HG03135 (cell line): ENCODE data around the gene SBSN.

Experiments used
- ATAC-seq: cut with Tn5 transposase; IDR thresholded peaks from one replicate; pipeline ENCODE4 v1.9.1; 2021; ENCODE audit warnings: mild to moderate bottlenecking, moderate library complexity; ENCODE audit not compliant: unreplicated experiment

Gene SBSN

DNA sequence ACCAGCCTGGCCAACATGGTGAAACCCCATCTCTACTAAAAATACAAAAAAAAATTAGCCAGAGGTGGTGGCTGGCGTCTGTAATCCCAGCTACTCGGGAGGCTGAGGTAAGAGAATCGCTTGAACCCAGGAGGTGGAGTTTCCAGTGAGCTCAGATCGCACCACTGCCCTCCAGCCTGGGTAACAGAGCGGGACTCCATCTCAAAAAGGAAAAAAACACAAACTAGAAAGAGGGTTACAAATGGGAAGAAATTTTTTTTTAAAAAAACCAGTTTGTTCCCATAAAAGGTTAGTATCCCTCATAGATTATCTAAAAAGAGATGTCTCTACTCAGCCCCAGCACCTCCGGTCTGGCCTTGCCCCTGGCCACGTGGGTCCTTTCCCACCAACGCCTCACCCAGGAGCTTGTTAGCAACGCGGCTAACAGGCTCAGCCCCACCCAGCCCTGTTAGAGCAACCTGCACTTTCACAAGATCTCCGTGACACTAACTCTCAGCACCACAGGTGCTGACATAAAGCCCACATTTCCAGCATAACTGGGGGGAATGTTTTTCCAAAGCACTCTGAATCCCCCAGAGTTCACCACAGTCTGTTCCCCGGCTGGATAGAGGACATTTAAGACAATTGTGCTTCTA lies 19.0 kb downstream of the SBSN start:
- no peak for ATAC-seq

DNA sequence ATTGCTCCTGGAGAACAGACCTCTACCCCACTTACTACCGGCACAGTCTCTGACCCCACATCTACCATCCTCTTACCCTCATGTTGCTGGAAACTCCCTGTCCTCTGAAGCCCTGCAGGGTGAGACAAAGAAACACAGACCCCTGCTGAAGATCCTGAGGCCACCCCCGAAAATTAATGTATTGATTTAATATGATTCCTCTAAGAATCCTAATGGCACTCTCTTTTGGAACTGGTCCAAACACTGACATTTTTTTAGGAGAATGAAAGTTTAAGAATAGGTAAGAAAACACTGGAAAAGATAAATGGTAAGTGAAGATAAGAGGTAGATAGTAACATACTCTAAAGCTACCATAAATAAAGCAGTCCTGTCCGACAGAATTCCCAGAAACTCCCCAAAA lies 20.0 kb downstream of the SBSN start:
- ATAC-seq: no peak

DNA sequence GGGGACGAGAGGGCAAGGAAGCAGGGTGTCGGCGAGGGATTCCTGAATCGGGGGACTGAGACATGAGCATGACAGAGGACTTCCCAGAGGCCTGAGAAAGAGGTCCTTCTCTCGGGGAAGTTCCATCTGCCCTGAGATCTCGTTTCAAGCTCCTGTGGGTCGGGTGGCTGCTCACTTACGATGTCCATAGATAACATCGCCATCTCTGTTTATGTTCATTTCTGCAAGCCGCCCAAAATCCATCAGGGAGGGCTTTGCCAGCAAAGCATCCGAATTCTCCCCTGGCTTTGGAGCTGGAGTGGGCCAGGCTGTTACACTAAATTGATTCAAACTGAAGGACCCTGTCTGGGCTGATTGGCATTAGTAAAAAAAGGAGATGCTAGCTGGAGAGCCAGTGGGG lies 20.6 kb downstream of the SBSN start:
- ATAC-seq: no peak

DNA sequence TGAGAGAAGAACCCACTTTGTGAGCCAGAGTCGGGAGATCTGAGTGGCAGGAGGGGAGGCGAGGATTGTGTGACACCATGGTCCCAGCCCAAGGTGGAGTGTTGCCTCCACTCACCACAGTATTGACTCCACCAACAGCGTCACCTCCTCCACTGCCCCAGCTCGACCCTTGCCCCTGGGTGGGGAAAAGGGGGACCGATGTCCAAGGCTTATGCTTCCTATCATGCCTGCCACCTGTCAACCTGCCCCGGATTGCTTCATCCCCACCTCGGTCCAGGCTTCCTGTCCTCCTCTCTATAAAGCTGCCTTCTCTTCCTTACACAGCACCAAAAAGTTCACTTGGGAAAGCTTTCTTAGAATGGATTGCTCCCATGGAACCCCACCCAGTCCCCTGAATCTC lies 22.1 kb downstream of the SBSN start:
- ATAC-seq: no peak

DNA sequence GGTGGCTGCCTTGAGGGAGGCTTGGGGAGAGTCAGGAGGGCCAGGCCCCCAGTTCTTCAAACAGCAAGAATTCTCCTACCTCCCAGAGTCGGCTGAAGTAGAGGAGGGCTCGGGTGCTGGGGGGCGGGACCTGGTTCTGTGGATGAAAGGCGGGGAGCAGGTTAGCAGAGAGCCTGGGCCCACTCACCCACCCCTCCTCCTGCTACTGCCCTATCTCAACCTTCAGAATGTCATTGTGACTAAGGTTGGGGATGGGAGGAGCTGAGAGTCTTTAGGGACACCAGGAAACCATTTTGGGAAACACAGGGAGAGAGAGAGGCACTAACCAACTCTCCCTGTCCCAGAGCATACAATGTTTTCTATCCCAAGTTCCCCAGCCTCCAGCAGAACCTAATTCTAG lies 25.4 kb downstream of the SBSN start:
- ATAC-seq: no peak

DNA sequence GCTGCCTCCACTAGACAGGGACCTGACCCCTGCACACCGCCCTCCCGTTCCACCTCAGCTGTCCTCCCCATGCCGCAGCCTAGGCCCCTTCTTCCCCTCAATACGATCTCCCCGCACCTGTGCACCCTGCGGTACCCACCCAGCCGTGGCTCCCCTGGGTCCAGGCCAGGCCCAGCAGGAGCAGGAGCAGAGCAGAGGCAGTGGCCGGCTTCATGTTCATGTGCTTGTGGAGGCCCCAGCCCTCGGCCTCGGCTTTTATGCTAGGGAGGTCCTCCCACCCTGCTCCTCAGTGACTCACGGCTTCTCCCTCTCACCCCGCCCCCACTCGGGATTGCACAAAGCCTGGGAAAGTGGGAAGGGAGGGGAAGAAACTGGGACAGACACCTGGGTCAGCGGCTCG lies 26.4 kb downstream of the SBSN start:
- ATAC-seq: no peak

DNA sequence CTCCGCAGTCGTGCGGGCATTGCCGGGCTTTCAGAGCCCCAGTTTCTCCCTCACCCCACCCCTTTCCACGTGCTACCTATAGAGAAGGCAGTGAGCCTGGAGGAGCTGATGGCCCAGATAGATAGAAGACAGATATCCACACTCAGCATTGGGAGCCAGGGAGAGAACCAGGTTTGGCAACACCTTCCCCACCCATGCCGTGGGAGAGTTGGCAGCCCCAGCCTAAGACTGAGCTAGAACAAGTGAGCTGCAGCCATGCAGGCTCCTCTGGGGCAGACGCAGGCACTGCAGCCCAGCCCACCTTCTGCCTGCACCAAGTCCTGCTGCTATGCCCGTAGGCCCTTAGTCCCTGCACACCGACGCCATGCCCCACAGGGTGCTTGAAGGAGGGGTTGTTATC lies 27.5 kb downstream of the SBSN start:
- no peak for ATAC-seq

DNA sequence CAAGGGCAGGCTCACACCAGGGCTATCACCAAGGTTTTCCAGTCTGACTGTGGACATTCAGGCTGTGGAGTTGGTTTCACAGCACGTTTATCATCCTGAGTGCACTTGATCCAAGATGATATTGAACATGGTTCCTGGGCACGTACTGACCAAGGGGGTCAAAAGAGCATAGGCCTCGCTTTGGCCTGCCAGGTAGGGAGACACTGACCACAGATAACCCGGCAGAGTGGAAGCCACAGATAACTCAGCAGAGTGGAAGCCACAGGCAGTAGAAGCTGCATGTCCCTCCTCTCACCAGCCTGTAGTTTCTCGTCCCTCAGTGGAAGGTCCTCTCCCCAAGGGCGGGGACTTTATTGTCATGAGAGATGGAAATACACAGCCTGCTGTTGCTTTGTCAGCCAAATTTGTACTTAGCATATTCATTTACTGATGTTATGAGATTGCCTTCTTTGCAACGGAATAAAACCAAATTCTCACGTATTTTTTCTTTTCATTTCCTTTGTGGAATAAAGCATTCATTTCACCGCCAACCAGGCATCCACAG lies 29.1 kb downstream of the SBSN start:
- ATAC-seq: no peak

DNA sequence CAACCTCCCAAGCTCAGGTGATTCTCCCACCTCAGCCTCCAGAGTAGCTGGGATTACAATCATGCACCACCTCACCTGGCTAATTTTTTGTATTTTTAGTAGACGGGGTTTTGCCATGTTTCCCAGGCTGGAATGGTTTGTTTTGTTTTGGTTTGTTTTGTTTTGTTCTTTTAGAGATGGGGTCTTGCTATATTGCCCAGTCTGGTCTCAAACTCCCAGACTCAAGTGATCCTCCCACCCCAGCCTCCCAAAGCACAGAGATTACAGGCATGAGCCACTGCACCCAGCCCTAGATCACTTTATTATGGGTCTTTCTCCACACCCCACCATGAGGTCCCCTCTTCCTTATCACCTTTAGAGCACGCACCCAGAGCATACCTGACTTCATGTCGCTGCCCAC lies 29.9 kb downstream of the SBSN start:
- no peak for ATAC-seq

DNA sequence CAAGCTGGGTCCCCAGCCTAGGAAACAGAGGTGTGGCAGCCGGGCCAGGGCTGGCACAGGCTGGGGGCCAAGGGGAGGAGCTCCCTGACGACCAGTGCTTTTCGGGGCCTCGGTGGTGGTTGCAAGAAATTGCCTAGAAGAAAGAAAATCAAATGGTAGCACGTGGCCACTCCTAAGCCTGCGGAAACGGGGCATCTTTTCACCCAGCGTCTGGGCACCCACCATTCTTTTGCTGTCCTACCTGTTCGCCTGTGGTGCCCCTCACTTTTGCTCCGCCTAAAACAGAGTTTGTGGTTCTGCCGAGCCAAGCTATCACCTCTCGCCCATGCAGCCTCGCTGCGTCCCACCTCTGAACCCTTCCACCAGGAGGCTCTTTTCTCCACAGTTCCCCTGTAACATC lies 30.7 kb downstream of the SBSN start:
- ATAC-seq: no peak

DNA sequence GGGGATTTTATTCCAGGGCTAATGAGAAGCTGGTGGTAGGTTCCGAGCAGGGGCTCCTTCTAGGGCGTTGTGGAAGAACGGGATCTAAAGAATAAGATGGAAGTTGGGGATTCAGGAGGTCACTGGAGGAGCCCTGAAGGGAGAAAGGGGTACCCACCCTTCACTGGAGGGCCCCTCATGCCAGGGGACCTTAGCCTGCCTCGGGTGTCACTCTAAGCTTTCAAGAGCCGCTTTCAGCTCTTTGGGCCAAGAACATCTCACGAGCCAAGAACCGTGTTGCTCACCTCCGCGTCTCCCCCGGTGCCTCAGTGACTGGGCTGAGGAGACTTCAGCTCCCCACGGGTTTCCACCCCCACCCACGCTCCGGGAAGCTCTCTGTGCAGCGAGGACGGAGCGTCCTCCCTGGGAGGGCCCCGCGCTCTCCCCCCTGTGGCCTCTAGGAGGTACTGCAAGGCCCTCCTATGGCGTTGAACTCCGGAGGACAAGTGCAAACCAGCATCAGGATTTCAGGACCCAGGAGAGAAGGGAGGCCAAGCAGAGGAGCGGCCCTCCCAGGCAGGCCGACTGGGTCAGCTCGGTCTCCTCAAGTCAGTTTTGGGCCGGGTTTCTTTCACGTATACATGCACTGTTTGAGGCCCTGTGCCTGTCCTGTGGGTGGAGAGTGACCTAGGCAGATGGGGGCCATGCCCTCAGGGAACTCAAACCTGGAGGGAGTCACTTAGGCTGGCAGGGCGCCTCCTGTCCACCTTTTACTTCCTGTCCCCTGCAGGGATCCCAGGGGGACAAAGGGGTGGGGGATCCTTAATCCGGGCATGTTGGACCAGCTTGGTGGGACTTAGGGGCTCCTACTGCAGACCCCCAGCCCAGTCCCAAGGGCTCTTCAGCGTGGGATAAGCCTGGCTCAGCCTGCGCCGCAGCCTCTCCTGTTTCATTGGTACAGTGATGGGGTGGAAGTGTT lies 32.7 kb downstream of the SBSN start:
- ATAC-seq: no peak

DNA sequence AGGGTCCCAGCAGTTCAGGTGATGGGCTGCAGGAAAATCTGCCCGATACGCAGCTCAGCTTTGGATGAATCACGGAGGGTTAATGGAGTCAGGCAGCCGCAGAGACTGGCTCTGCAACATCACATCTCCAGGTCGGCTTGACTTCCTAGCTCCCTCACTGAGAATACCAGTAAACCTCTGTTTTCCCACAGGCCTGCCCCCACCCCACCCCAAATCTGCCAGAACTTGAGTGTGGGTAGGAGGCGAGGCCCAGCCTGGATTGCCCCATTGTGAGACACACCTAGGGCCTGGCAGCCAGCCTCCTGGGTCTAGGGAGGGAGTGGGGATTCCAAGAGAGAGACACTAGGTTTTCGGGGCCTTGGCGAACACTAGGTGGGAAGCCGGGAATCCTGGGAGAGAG lies 34.1 kb downstream of the SBSN start:
- ATAC-seq: no peak

DNA sequence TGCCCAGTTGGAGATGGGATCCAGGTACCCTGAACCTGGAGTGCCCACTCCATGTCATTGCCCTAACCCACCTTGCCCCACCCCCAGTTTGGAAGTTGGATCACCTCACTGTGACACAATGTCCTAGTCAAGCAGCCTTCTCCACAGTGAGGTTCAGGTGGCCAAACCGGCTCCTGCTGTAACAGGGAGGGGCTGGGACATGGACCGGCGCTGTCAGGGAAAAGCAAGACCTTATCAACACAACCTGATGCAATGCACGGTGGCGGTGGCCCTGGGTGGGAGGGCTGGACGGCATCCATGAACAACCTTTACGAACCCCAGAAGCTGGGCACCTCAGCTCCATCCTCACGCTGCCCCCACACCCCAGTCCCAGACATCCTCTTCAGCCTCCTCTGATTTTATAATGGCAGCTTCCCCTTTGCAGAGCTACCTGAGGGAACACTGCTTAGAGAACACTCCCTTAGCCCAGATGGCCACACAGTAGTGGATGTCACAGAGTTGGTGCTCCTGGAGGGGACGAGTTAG lies 36.2 kb downstream of the SBSN start:
- ATAC-seq: no peak

DNA sequence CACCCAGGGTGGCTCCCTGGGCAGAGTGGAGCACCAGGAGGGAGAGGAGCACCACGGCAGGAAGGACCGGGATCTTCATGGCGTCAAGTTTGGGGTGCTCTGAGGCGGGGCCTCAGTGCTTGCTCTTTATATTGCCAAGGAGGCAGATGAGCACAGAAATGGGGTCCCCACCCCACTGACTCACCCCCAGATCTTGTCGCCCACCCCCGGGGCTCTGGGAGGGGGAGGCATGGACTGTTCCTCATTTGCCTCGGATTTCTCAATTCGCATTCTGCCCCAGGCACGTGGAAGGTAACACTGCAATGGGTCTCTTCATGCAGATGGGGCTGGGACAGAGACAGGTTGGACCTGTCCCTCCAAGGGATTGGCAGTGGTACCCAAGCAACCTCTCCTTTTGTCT lies 37.7 kb downstream of the SBSN start, which contains the start of gene KRTDAP:
KRTDAP (minus strand) TSS at position 101 of the 400 bp plus-strand sequence; CDS start at position 79, 22 bp downstream.
- ATAC-seq: no peak

DNA sequence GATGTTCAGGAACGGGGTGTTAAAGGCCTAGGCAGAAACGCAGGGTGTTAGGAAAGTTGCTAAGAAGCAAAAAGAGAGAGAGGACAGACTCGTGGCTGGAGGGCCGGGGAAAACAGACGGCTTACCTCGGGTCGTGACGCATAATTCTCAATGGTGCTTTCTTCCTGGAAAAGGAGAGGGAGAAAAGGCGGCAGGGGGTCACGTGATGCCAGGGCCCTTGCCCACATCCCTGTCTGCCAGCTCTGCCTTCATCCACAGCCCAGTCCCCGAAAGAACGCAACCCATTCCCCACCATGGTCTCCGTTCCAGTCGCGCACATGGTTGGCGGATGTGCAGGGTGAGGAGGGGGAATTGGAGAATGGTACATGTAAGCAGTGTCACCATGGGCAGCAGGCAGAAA lies 39.4 kb downstream of the SBSN start:
- no peak for ATAC-seq

DNA sequence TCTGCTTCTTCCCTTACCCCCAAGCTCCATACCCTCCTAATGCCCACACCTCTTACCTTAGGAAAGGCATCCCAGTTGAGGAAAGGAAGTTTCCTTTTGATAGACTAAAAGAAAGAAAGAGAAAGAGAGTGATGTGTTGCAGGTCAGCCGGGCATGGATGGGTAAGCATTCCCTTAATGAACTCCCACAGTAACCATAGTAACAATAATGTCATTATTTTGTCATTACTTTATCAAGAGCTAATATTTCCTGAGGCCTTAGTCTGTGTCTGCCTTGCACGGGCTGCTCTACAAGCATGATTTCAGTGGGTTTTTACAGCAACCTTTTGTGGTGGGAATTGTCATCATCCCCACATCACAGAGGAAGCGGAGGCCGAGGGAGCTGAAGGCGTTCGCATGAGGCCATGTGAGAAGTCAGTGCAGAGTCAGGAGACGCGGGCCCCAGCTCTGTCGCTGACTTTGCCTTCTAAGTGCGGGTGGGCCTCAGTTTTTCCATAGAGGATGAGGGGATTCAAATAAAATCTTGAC lies 40.4 kb downstream of the SBSN start:
- no peak for ATAC-seq

DNA sequence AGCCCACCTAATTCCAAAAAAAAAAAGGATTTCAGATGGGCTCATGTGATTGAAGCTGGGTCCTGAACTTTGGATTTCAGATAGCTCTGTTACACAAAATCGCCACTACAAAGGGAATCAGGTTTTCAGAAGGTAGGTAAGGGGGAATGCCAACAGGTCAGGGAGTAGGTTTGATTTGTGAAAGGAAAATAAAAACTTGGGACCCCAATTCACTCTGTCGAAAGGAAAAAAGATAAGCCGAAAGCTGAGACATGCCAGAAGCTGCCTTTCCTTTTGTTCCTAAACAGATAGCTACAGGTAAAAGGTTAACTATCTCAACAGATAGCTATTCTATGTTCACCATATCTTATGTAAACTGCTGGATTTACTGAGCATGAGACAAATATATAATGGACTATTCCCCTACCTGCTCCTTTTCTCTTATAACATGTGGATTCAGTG lies 41.8 kb downstream of the SBSN start:
- ATAC-seq: no peak

DNA sequence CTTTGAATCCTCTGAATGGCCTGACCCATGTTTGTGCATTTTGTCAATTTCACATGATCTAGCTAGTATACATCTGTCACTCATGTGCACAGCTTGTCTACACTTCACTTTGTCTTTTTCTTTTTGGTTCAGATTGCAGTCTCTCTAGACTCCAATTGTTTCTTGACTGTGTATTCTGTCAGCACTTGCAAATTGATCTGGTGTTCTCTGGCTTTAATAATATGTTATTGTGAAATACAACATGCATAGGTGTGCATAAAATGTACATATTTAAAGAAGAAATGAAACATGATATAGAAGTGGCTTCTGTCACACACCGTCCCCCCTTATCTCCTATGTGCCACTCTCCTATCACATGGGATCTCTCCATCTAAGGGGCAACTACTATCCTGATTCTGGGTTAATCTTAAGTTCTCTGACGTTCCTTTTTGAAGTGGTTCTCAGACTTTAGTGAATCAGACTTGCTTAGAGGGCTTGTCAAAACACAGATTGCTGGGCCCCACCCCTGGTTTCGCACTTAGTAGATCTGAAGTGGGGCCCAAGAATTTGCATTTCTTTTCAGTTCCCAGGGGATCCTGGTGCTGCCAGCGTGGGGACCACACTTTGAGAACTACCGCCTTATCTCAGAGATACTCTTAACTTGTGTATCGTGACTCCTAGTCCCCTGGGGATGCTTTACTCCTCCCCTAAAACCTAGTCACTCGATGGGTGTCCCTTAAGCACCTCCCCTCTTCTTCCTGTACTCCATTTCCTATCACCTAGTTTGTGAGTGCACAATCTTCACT lies 43.7 kb downstream of the SBSN start:
- ATAC-seq: peak; percentile 90

DNA sequence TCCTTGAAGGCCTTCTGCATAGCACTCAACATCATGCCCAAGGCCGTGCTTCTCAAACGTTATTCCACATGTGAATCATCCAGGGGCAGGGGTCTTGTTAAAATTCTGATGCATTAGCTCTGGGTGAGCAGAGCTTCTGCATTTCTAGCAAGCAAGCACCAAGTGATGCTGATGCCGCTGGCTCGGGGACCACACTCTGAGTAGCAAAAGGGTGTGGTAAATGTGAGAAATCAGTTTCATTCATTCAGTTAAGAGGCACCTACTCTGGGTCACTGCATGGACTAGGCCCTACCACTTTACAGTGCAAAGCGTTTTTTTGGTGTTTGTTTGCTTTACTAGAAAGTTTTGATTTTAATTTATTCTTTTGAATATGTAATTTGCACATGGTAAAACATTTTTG lies 45.0 kb downstream of the SBSN start:
- no peak for ATAC-seq

DNA sequence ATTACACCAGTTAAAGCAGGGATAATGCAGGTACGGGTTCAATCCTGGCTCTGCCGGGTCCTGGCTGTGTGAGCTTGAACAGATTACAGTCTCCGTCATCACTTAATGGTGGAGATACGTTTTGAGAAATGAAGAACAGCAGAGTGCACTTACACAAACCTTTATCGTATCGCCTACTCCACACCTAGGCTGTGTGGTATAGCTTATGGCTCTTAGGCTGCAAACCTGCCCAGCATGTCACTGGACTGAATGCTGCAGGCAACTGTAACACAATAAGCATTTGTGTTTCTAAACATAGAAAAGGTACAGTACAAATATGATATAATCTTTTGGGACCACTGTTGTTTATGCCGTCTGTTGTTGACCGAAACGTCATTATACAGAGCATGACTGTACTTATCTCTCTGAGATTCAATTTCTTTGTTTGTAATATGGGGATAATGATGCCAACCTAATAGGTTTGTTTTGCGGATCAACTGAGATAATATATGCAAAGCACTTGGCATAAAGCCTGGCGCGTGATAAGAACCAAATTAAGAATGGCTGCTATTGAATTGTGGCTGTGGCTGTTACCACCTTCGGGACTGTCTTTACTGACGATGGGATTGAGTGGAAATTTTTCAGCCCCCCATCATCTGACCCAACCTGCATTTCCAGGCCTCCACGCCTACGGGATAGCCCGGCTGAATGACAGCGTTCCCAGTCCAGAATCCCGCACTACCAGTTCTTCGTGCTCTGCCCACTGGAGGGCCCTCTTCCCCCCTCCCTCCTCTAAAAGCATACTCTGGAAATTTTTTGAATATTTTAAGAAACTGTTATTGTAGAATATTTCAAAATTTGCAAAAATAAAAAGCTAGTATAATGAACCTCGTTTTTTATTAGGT lies 49.1 kb downstream of the SBSN start:
- ATAC-seq: no peak
